Hepatocyte (in vitro differentiated cells): ENCODE data around the gene TBK1. TPM values are rescaled to one million over a fixed set of nuclear protein-coding genes. Genes with fewer than 3 reads are reported as not detected.

ENCODE experiments used
- DNase-seq: peaks from one replicate; pipeline ENCODE4 v3.0.0-alpha.2; 2016; ENCODE audit warnings: low spot score
- H2AFZ ChIP-seq: fragments of 200-600 bp; sonication (generic); 2 replicates; pipeline ENCODE4 v1.6.0; 2016; ENCODE audit warnings: antibody characterized with exemption, mild to moderate bottlenecking
- H3K27ac ChIP-seq: fragments of 200-600 bp; sonication (generic); 2 replicates; pipeline ENCODE4 v1.5.1; 2016; ENCODE audit warnings: mild to moderate bottlenecking
- H3K27me3 ChIP-seq: fragments of 200-600 bp; sonication (generic); 2 replicates; pipeline ENCODE4 v1.6.1; 2016
- H3K36me3 ChIP-seq: fragments of 200-600 bp; sonication (generic); replicated peaks from 2 replicates; pipeline ENCODE4 v1.5.1; 2016; ENCODE audit warnings: low read depth; ENCODE audit not compliant: insufficient read depth
- H3K4me1 ChIP-seq: fragments of 200-600 bp; sonication (generic); 2 replicates; pipeline ENCODE4 v1.5.1; 2016; ENCODE audit warnings: mild to moderate bottlenecking, moderate library complexity; ENCODE audit not compliant: insufficient read depth
- H3K4me2 ChIP-seq: fragments of 200-600 bp; sonication (generic); 2 replicates; pipeline ENCODE4 v1.6.0; 2016
- H3K4me3 ChIP-seq: fragments of 200-600 bp; sonication (generic); 2 replicates; pipeline ENCODE4 v1.5.1; 2016; ENCODE audit warnings: mild to moderate bottlenecking
- H3K79me2 ChIP-seq: fragments of 200-600 bp; sonication (generic); 2 replicates; pipeline ENCODE4 v1.6.0; 2017; ENCODE audit warnings: mild to moderate bottlenecking
- H3K9me2 ChIP-seq: fragments of 200-600 bp; sonication (generic); replicated peaks from 2 replicates; pipeline ENCODE4 v1.6.0; 2017; ENCODE audit warnings: mild to moderate bottlenecking; ENCODE audit not compliant: insufficient read depth
- H3K9me3 ChIP-seq: fragments of 200-600 bp; sonication (generic); 2 replicates; pipeline ENCODE4 v1.5.1; 2016; ENCODE audit warnings: low read depth, mild to moderate bottlenecking
- H4K20me1 ChIP-seq: fragments of 200-600 bp; sonication (generic); 2 replicates; pipeline ENCODE4 v1.6.0; 2016; ENCODE audit warnings: mild to moderate bottlenecking; ENCODE audit not compliant: insufficient read depth, poor library complexity, severe bottlenecking
- EZH2 ChIP-seq: fragments of 200-600 bp; sonication (generic); IDR thresholded peaks from 2 replicates; pipeline ENCODE4 v1.6.1; 2016; ENCODE audit warnings: antibody characterized with exemption, mild to moderate bottlenecking, borderline replicate concordance
- EZH2phosphoT487 ChIP-seq: fragments of 200-600 bp; sonication (generic); IDR thresholded peaks from one replicate; pipeline ENCODE4 v1.6.1; 2018; ENCODE audit warnings: antibody characterized with exemption, mild to moderate bottlenecking, low read depth, moderate library complexity; ENCODE audit not compliant: unreplicated experiment, severe bottlenecking
- WGBS: methylation state at CpG from one replicate; pipeline ENCODE4 v1.1.6; 2016; ENCODE audit warnings: low lambda C conversion rate; ENCODE audit errors: missing lambda C conversion rate; 5-methylcytosine and 5-hydroxymethylcytosine counted together
- polyA plus RNA-seq: library from polyadenylated mRNA; unstranded; fragments of >200 nt; fragmentation: Nextera tagmentation; extraction: Ambion mirVana; gene quantifications from 2 replicates; pipeline ENCODE4 v1.2.1, GENCODE V29; 2016
- total RNA-seq: library from RNA; depleted of rRNA; stranded (reverse); fragments of >200 nt; gene quantifications from 2 replicates; pipeline ENCODE4 v1.2.3, GENCODE V29; 2014
- TF ChIP-seq, protein P1 (sequence below): fragments of 200-600 bp; sonication (generic); IDR thresholded peaks from 2 replicates; pipeline ENCODE4 v1.5.1; 2016; ENCODE audit warnings: antibody characterized with exemption, mild to moderate bottlenecking; ENCODE audit not compliant: poor library complexity

The TBK1 gene
- total and polyA plus RNA-seq, 2 experiments from 2014 or later, result 22.2 to 24.0 TPM

DNA sequence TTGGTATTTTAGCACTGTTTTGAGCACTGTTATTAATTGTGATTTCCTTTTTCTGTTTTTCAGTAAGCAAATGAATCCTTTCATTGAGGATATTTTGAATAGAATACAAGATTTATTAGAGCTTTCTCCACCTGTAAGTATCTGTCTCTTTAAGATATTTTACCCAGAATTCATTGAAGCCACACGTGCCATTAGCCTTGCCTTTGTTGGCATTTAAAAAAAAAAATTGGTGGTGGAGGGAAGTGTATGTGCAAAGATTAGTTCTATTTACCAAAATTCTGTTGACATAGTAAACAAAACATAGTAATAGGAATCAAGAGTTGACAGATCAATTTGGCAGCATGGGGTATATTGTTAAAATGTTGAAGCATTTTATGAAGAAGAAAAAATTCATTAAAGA is 23.9 kb upstream of the TBK1 start:
- DNase-seq, result no peak
- Histone ChIP-seq H2AFZ (no peak overlapping the region), H3K36me3 (no peaks in the 10 kb centered on the region), H4K20me1 (no peaks in the 10 kb centered on the region), H3K4me1 (no peaks in the 10 kb centered on the region), H3K9me2 (no peaks in the 10 kb centered on the region), H3K27ac (no peak overlapping the region), H3K9me3 (no peaks in the 10 kb centered on the region), H3K27me3 (no peaks in the 10 kb centered on the region), H3K79me2 (no peaks in the 10 kb centered on the region), H3K4me3 (no peak overlapping the region), H3K4me2 (no peak overlapping the region)
- WGBS, result 55% methylated on average over 1 of the region's 1 CpG
- TF ChIP-seq, protein P1, sequence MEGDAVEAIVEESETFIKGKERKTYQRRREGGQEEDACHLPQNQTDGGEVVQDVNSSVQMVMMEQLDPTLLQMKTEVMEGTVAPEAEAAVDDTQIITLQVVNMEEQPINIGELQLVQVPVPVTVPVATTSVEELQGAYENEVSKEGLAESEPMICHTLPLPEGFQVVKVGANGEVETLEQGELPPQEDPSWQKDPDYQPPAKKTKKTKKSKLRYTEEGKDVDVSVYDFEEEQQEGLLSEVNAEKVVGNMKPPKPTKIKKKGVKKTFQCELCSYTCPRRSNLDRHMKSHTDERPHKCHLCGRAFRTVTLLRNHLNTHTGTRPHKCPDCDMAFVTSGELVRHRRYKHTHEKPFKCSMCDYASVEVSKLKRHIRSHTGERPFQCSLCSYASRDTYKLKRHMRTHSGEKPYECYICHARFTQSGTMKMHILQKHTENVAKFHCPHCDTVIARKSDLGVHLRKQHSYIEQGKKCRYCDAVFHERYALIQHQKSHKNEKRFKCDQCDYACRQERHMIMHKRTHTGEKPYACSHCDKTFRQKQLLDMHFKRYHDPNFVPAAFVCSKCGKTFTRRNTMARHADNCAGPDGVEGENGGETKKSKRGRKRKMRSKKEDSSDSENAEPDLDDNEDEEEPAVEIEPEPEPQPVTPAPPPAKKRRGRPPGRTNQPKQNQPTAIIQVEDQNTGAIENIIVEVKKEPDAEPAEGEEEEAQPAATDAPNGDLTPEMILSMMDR, result no peak
- no peak for TF ChIP-seq EZH2
- TF ChIP-seq EZH2phosphoT487, result no peak

DNA sequence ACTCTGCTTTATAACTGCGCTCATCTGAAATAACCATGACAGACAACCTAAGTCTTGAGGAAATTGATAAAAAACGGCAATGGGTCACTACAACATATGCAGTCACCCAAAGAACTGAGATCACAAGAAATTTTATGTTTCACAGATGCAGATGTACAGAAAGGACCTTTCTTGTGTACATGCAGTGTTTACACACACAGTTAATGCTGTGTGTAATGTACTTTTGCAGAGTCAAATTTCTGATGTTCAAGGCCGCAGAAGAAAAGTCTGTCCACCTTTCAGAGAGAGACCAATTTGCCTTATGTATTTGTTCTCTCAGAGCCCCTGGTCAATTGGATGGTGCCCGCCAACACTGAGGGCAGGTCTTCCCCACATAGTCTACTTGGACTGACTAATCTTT is 23.0 kb upstream of the TBK1 start:
- no peaks in the 10 kb centered on the region for H4K20me1 ChIP-seq
- no peak overlapping the region for H3K4me3 ChIP-seq
- TF ChIP-seq EZH2phosphoT487, result no peak
- TF ChIP-seq EZH2, result no peak
- TF ChIP-seq, protein P1, result no peak
- H3K27ac ChIP-seq, result no peak overlapping the region
- no peaks in the 10 kb centered on the region for H3K9me3 ChIP-seq
- H3K4me2 ChIP-seq, result no peak overlapping the region
- H3K9me2 ChIP-seq, result no peaks in the 10 kb centered on the region
- 98% methylated on average over 4 of the region's 4 CpGs for whole genome bisulfite sequencing
- no peak overlapping the region for H2AFZ ChIP-seq
- no peaks in the 10 kb centered on the region for H3K36me3 ChIP-seq
- DNase-seq, result no peak
- H3K79me2 ChIP-seq, result no peaks in the 10 kb centered on the region
- H3K27me3 ChIP-seq, result no peaks in the 10 kb centered on the region
- no peaks in the 10 kb centered on the region for H3K4me1 ChIP-seq

DNA sequence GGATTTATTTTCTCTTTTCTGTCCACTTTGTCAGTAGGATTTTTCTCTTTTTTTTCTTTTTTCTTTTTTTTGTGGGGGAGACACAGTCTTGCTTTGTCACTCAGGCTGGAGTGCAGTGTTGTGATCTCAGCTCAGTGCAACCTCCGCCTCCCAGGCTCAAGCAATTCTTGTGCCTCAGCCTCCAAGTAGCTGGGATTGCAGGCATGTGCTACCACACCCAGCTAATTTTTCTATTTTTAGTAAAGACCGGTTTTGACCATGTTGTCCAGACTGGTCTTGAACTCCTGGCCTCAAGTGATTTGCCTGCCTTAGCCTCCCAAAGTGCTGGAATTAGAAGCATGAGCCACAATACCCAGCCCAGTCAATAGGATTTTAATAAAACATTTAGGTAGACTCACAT is 21.0 kb upstream of the TBK1 start:
- Histone ChIP-seq H3K36me3 (no peaks in the 10 kb centered on the region), H3K27ac (no peak overlapping the region), H3K9me2 (no peaks in the 10 kb centered on the region), H3K4me2 (no peak overlapping the region), H3K4me1 (no peaks in the 10 kb centered on the region), H3K79me2 (no peaks in the 10 kb centered on the region), H2AFZ (no peak overlapping the region), H4K20me1 (no peaks in the 10 kb centered on the region), H3K4me3 (no peak overlapping the region), H3K9me3 (no peaks in the 10 kb centered on the region), H3K27me3 (no peaks in the 10 kb centered on the region)
- 84% methylated on average over 2 of the region's 2 CpGs for WGBS
- TF ChIP-seq EZH2phosphoT487, result no peak
- TF ChIP-seq EZH2, result no peak
- TF ChIP-seq, protein P1, result no peak
- no peak for DNase-seq

DNA sequence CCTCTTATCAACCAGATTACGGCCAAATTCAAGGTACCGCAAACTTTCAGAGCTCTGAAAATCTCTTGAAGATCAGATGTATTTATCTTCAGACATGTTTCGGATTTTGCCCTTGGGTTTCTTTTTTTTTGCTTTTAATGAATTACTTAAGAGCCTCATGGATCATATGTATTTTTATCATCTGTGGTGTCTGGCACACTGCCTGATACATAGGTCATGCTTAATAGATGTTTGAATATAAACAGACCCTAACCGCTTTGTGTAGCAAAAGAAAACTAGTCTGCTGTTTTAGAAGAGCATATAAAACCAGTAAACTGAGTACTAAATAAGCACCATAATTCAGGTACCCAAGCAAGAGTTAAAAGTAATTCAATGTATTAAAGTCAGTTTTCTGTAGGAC is 20.1 kb upstream of the TBK1 start:
- WGBS, result 70% methylated on average over 4 of the region's 4 CpGs
- H3K36me3 ChIP-seq, result no peaks in the 10 kb centered on the region

More for the DNA sequence above, 20.1 kb upstream of the TBK1 start:
- H4K20me1 ChIP-seq, result no peaks in the 10 kb centered on the region
- H2AFZ ChIP-seq, result no peak overlapping the region
- no peaks in the 10 kb centered on the region for H3K27me3 ChIP-seq
- H3K79me2 ChIP-seq, result no peaks in the 10 kb centered on the region
- no peak overlapping the region for H3K4me2 ChIP-seq
- DNase-seq, result no peak
- no peaks in the 10 kb centered on the region for H3K9me3 ChIP-seq
- H3K27ac ChIP-seq, result peak overlapping the region; percentile 6
- no peaks in the 10 kb centered on the region for H3K4me1 ChIP-seq
- no peak overlapping the region for H3K4me3 ChIP-seq
- no peaks in the 10 kb centered on the region for H3K9me2 ChIP-seq
- TF ChIP-seq EZH2 (no peak), EZH2phosphoT487 (no peak)
- TF ChIP-seq, protein P1, result no peak
